Measurements from ENCODE around the gene WTIP. TPM values are rescaled to one million over a fixed set of nuclear protein-coding genes. Genes with fewer than 3 reads are reported as not detected.
A peak's percentile ranks its signal among the peaks of the same experiment; 100 is the strongest.
"Not testable (repeated sequence)": the region's sequence is repeated elsewhere in the genome, so short reads cannot be mapped to it uniquely, and the experiment has no call there.

WTIP gene
- total RNA-seq, 1 donor from 2014 or later: 25.7 TPM

- H3K4me3 Mint-ChIP-seq (ENCODE audit: unreplicated experiment): no peak overlapping the region
- no peaks in the 10 kb centered on the region for H3K36me3 Mint-ChIP-seq (ENCODE audit: unreplicated experiment)
- no peak overlapping the region for H3K27ac Mint-ChIP-seq (ENCODE audit: unreplicated experiment)
- no peak for TF ChIP-seq CTCF (IDR thresholded peaks at IDR 0.05)
- peak; percentile 78 for DNase-seq (ENCODE audit: extremely low spot score, unreplicated experiment)
- no peaks in the 10 kb centered on the region for H3K27me3 Mint-ChIP-seq (ENCODE audit: unreplicated experiment)
- H3K9me3 Mint-ChIP-seq (ENCODE audit: unreplicated experiment): no peaks in the 10 kb centered on the region
- peaks cover 8% of the 10 kb centered on the region for H3K4me1 Mint-ChIP-seq (ENCODE audit: unreplicated experiment)
Observed at GRCh38 chr19:34504809-34505291, 23.3 kb downstream of the WTIP start.

GRCh38 chr19:34505321-34506025 is 23.9 kb downstream of the WTIP start:
- H3K27me3 Mint-ChIP-seq (ENCODE audit: unreplicated experiment): no peaks in the 10 kb centered on the region
- no peak overlapping the region for H3K4me3 Mint-ChIP-seq (ENCODE audit: unreplicated experiment)
- DNase-seq (ENCODE audit: extremely low spot score, unreplicated experiment): peak; percentile 82
- peaks cover 8% of the 10 kb centered on the region for H3K4me1 Mint-ChIP-seq (ENCODE audit: unreplicated experiment)
- no peak for TF ChIP-seq CTCF (IDR thresholded peaks at IDR 0.05)
- H3K27ac Mint-ChIP-seq (ENCODE audit: unreplicated experiment): no peak overlapping the region
- no peaks in the 10 kb centered on the region for H3K36me3 Mint-ChIP-seq (ENCODE audit: unreplicated experiment)
- H3K9me3 Mint-ChIP-seq (ENCODE audit: unreplicated experiment): peaks cover under 1% of the 10 kb centered on the region

- peaks cover 8% of the 10 kb centered on the region for H3K4me1 Mint-ChIP-seq (ENCODE audit: unreplicated experiment)
- H3K9me3 Mint-ChIP-seq (ENCODE audit: unreplicated experiment): peaks cover 6% of the 10 kb centered on the region
- no peak for TF ChIP-seq CTCF (IDR thresholded peaks at IDR 0.05)
- no peaks in the 10 kb centered on the region for H3K27me3 Mint-ChIP-seq (ENCODE audit: unreplicated experiment)
- no peak overlapping the region for H3K4me3 Mint-ChIP-seq (ENCODE audit: unreplicated experiment)
- no peak overlapping the region for H3K27ac Mint-ChIP-seq (ENCODE audit: unreplicated experiment)
- no peak for DNase-seq (ENCODE audit: extremely low spot score, unreplicated experiment)
- no peaks in the 10 kb centered on the region for H3K36me3 Mint-ChIP-seq (ENCODE audit: unreplicated experiment)
Observed at GRCh38 chr19:34506026-34506370, 24.4 kb downstream of the WTIP start.

GRCh38 chr19:34507414-34508067 is 26.0 kb downstream of the WTIP start:
- DNase-seq (ENCODE audit: extremely low spot score, unreplicated experiment): peak; percentile 59
- no peaks in the 10 kb centered on the region for H3K36me3 Mint-ChIP-seq (ENCODE audit: unreplicated experiment)
- no peak overlapping the region for H3K4me3 Mint-ChIP-seq (ENCODE audit: unreplicated experiment)
- no peaks in the 10 kb centered on the region for H3K27me3 Mint-ChIP-seq (ENCODE audit: unreplicated experiment)
- H3K9me3 Mint-ChIP-seq (ENCODE audit: unreplicated experiment): peaks cover 8% of the 10 kb centered on the region
- TF ChIP-seq CTCF (IDR thresholded peaks at IDR 0.05): no peak
- peaks cover 5% of the 10 kb centered on the region for H3K4me1 Mint-ChIP-seq (ENCODE audit: unreplicated experiment)
- H3K27ac Mint-ChIP-seq (ENCODE audit: unreplicated experiment): no peak overlapping the region

GRCh38 chr19:34508540-34508939 is 27.0 kb downstream of the WTIP start:
- DNase-seq (ENCODE audit: extremely low spot score, unreplicated experiment): peak; percentile 73
- Mint-ChIP-seq H3K27me3 (ENCODE audit: unreplicated experiment) (no peaks in the 10 kb centered on the region), H3K36me3 (ENCODE audit: unreplicated experiment) (no peaks in the 10 kb centered on the region), H3K4me1 (ENCODE audit: unreplicated experiment) (no peaks in the 10 kb centered on the region), H3K4me3 (ENCODE audit: unreplicated experiment) (no peak overlapping the region), H3K9me3 (ENCODE audit: unreplicated experiment) (peaks cover 8% of the 10 kb centered on the region), H3K27ac (ENCODE audit: unreplicated experiment) (no peak overlapping the region)
- no peak for TF ChIP-seq CTCF (IDR thresholded peaks at IDR 0.05)

GRCh38 chr19:34510904-34511303 is 29.3 kb downstream of the WTIP start:
- not testable (repeated sequence) for H3K27me3 Mint-ChIP-seq (ENCODE audit: unreplicated experiment); H3K4me1 Mint-ChIP-seq (ENCODE audit: unreplicated experiment); DNase-seq (ENCODE audit: extremely low spot score, unreplicated experiment); H3K36me3 Mint-ChIP-seq (ENCODE audit: unreplicated experiment); H3K27ac Mint-ChIP-seq (ENCODE audit: unreplicated experiment); H3K9me3 Mint-ChIP-seq (ENCODE audit: unreplicated experiment); H3K4me3 Mint-ChIP-seq (ENCODE audit: unreplicated experiment)
